ENCODE measurements around the gene LRRC4C.
"Not testable (repeated sequence)": the region's sequence is repeated elsewhere in the genome, so short reads cannot be mapped to it uniquely, and the experiment has no call there.

Gene LRRC4C

GRCh38 chr11:41065432-41065831, 394.0 kb downstream of the LRRC4C start:
- intact Hi-C loops (cut with DNase I), result no loop called here
- no peak for DNase-seq

- intact Hi-C loops (cut with DNase I), result no loop called here
- DNase-seq, result no peak
Measured at GRCh38 chr11:41058138-41058537, 401.3 kb downstream of the LRRC4C start.

GRCh38 chr11:41056892-41057569, 402.4 kb downstream of the LRRC4C start:
- intact Hi-C loops (cut with DNase I), result no loop called here
- DNase-seq, result no peak

- intact Hi-C loops (cut with DNase I), result no loop called here
Measured at GRCh38 chr11:41053894-41054293, 405.6 kb downstream of the LRRC4C start.

GRCh38 chr11:41051919-41052635, 407.4 kb downstream of the LRRC4C start:
- DNase-seq, result no peak
- intact Hi-C loops (cut with DNase I), result no loop called here

More at GRCh38 chr11:41053894-41054293, 405.6 kb downstream of the LRRC4C start:
- DNase-seq, result no peak

- no peak for DNase-seq
- intact Hi-C loops (cut with DNase I), result no loop called here
Measured at GRCh38 chr11:41050791-41051190, 408.7 kb downstream of the LRRC4C start.

- intact Hi-C loops (cut with DNase I), result no loop called here
- DNase-seq, result no peak
Measured at GRCh38 chr11:41047229-41047628, 412.2 kb downstream of the LRRC4C start.

- no peak for DNase-seq
- intact Hi-C loops (cut with DNase I), result no loop called here
Measured at GRCh38 chr11:41045266-41045665, 414.2 kb downstream of the LRRC4C start.

GRCh38 chr11:41044747-41045146, 414.7 kb downstream of the LRRC4C start:
- intact Hi-C loops (cut with DNase I), result no loop called here
- DNase-seq, result no peak

- intact Hi-C loops (cut with DNase I), result no loop called here
- DNase-seq, result no peak
Measured at GRCh38 chr11:41042688-41043087, 416.8 kb downstream of the LRRC4C start.

GRCh38 chr11:41040474-41040873, 419.0 kb downstream of the LRRC4C start:
- DNase-seq, result no peak
- intact Hi-C loops (cut with DNase I), result no loop called here

- DNase-seq, result no peak
- intact Hi-C loops (cut with DNase I), result no loop called here
Measured at GRCh38 chr11:41039592-41039991, 419.9 kb downstream of the LRRC4C start.

- intact Hi-C loops (cut with DNase I), result no loop called here
- no peak for DNase-seq
Measured at GRCh38 chr11:41031551-41032060, 427.8 kb downstream of the LRRC4C start.

- no peak for DNase-seq
- intact Hi-C loops (cut with DNase I), result no loop called here
Measured at GRCh38 chr11:41020259-41020658, 439.2 kb downstream of the LRRC4C start.

GRCh38 chr11:41019666-41020065, 439.8 kb downstream of the LRRC4C start:
- DNase-seq; intact Hi-C loops (cut with DNase I): not testable (repeated sequence)

GRCh38 chr11:41018224-41018623, 441.2 kb downstream of the LRRC4C start:
- intact Hi-C loops (cut with DNase I), result no loop called here

GRCh38 chr11:41010361-41011050, 448.9 kb downstream of the LRRC4C start:
- DNase-seq, result no peak
- intact Hi-C loops (cut with DNase I), result no loop called here

More at GRCh38 chr11:41018224-41018623, 441.2 kb downstream of the LRRC4C start:
- DNase-seq, result no peak

GRCh38 chr11:41005986-41006385, 453.5 kb downstream of the LRRC4C start:
- DNase-seq, result no peak
- intact Hi-C loops (cut with DNase I), result no loop called here

- intact Hi-C loops (cut with DNase I), result no loop called here
- DNase-seq, result no peak
Measured at GRCh38 chr11:41003339-41004282, 455.8 kb downstream of the LRRC4C start.

All from head of caudate nucleus (tissue), 42 donors.